ENCODE data around the gene OLA1. TPM values are rescaled to one million over a fixed set of nuclear protein-coding genes. Genes with fewer than 3 reads are reported as not detected.

OLA1 gene
- polyA plus RNA-seq, 1 of the 3 experiments (the other 2 are of a cell fraction) = 46.9 TPM

- no peak for TF ChIP-seq CTCF (IDR thresholded peaks at IDR 0.05)
- no peak for TF ChIP-seq FOXJ3 (CRISPR knock-in tag; IDR thresholded peaks at IDR 0.05)
- no peak for TF ChIP-seq EZH2phosphoT487 (IDR thresholded peaks at IDR 0.05; ENCODE audit: borderline replicate concordance, low read depth)
- no peak for TF ChIP-seq SMC3 (IDR thresholded peaks at IDR 0.05; ENCODE audit: low read depth, low read length)
- TF ChIP-seq ELF1 (IDR thresholded peaks at IDR 0.05) = no peak
- TF ChIP-seq IRF3 (IDR thresholded peaks at IDR 0.05; ENCODE audit: low read depth, low read length) = no peak
- TF ChIP-seq PBX3 (IDR thresholded peaks at IDR 0.05) = no peak
- TF ChIP-seq FOSL2 (IDR thresholded peaks at IDR 0.05; ENCODE audit: borderline replicate concordance, low read depth) = no peak
These were observed 36.4 kb downstream of the OLA1 start (continued) for GRCh38 chr2:174211954-174212353.

GRCh38 chr2:174210862-174211261, 37.5 kb downstream of the OLA1 start:
- POLR2A ChIA-PET = no interaction called here
- TF ChIP-seq CTCF (IDR thresholded peaks at IDR 0.05) (no peak), YY1 (IDR thresholded peaks at IDR 0.05; ENCODE audit: low read depth) (no peak), ZBTB33 (IDR thresholded peaks at IDR 0.05; ENCODE audit: borderline replicate concordance, low read depth) (no peak), GABPA (IDR thresholded peaks at IDR 0.05; ENCODE audit: low read depth) (no peak), EZH2phosphoT487 (IDR thresholded peaks at IDR 0.05; ENCODE audit: borderline replicate concordance, low read depth) (no peak), MEF2A (IDR thresholded peaks at IDR 0.05; ENCODE audit: borderline replicate concordance, low read depth) (no peak), EP300 (IDR thresholded peaks at IDR 0.05; ENCODE audit: borderline replicate concordance in 1 of 2, low read depth in 1 of 2, low read length in 1 of 2) (no peak), FOXM1 (IDR thresholded peaks at IDR 0.05; ENCODE audit: low read depth) (no peak), RFX5 (IDR thresholded peaks at IDR 0.05; ENCODE audit: low read length) (no peak), RAD21 (IDR thresholded peaks at IDR 0.05; ENCODE audit: low read length) (no peak), CHD2 (IDR thresholded peaks at IDR 0.05; ENCODE audit: low read length, partially characterized antibody) (no peak)
- no peak overlapping the region for H3K9ac ChIP-seq
- no peaks in the 10 kb centered on the region for H3K27me3 ChIP-seq (ENCODE audit: insufficient read depth)
- H3K4me2 ChIP-seq = no peak overlapping the region
- H3K4me1 ChIP-seq (ENCODE audit: control insufficient read depth in 1 of 2, insufficient read depth in 2 of 2, low read depth in 1 of 2, low read length in 1 of 2) = no peaks in the 10 kb centered on the region; a peak in 2 of 4 replicates
- H2AFZ ChIP-seq (ENCODE audit: low read depth) = no peak overlapping the region
- no peak overlapping the region for H3K4me3 ChIP-seq (ENCODE audit: low read depth in 2 of 2, low read length in 1 of 2)
- peaks cover 54% of the 10 kb centered on the region for H3K79me2 ChIP-seq (ENCODE audit: insufficient read depth)
- H4K20me1 ChIP-seq (ENCODE audit: insufficient read depth) = 0 out of 2 replicates have a peak, but pooled peaks cover 10% of the 10 kb centered on the region
- no peaks in the 10 kb centered on the region for H3F3A ChIP-seq (replicated peaks; ENCODE audit: insufficient read depth)
- H3K9me2 ChIP-seq = no peaks in the 10 kb centered on the region
- H3K27ac ChIP-seq (ENCODE audit: low read depth in 2 of 2, low read length in 1 of 2) = no peak overlapping the region
- no peaks in the 10 kb centered on the region for H3K9me3 ChIP-seq
- WGBS (ENCODE audit: low lambda C conversion rate) = 100% methylated on average over 2 of the region's 2 CpGs
- CTCF ChIA-PET = no interaction called here
- no peak for DNase-seq
- H3K36me3 ChIP-seq (replicated peaks in 1 of 2; ENCODE audit: control insufficient read depth in 1 of 2, insufficient read depth in 2 of 2, low read length in 1 of 2) = peaks cover 4 to 15% of the 10 kb centered on the region in 2 experiments
